Liver (tissue), 9 donors: ENCODE results near the gene PAIP2B. TPM values are rescaled to one million over a fixed set of nuclear protein-coding genes. Genes with fewer than 3 reads are reported as not detected.

Experiments
- DNase-seq: peaks from one replicate; pipeline ENCODE4 v3.0.0-alpha.2; 2017; ENCODE audit warnings: low spot score
- H3K27ac ChIP-seq, 2 donors: one replicate each; pipeline ENCODE4 v1.7.0; 2013; ENCODE audit warnings: inconsistent platforms in 2 of 2, low read length in 2 of 2, control low read depth in 1 of 2, low read depth in 1 of 2, mild to moderate bottlenecking in 1 of 2
- H3K27me3 ChIP-seq, 4 donors: one replicate each; pipeline versions ENCODE4 v1.6.1 to v1.7.0; 2013; ENCODE audit warnings: low read length in 3 of 4, inconsistent platforms in 1 of 4, mild to moderate bottlenecking in 1 of 4, moderate library complexity in 1 of 4; ENCODE audit not compliant: control insufficient read depth in 4 of 4, insufficient read depth in 4 of 4
- H3K36me3 ChIP-seq, 4 donors: one replicate each; pipeline versions ENCODE4 v1.6.1 to v1.7.0; 2013; ENCODE audit warnings: low read length in 3 of 4, mild to moderate bottlenecking in 3 of 4, low read depth in 1 of 4, moderate library complexity in 1 of 4; ENCODE audit not compliant: control insufficient read depth in 4 of 4, insufficient read depth in 3 of 4
- H3K4me1 ChIP-seq, 4 donors: one replicate each; pipeline versions ENCODE4 v1.6.1 to v1.7.0; 2013; ENCODE audit warnings: low read length in 3 of 4, mild to moderate bottlenecking in 3 of 4, moderate library complexity in 1 of 4; ENCODE audit not compliant: control insufficient read depth in 4 of 4, insufficient read depth in 4 of 4
- H3K4me3 ChIP-seq, 3 donors: one replicate each; pipeline versions ENCODE4 v1.6.1 to v1.7.0; 2013; ENCODE audit warnings: low read length in 3 of 3, control low read depth in 1 of 3, low read depth in 1 of 3, mild to moderate bottlenecking in 1 of 3
- H3K9ac ChIP-seq, 2 donors: one replicate each; pipeline ENCODE4 v1.7.0; 2013; ENCODE audit warnings: low read length in 2 of 2, mild to moderate bottlenecking in 2 of 2, moderate library complexity in 2 of 2, control low read depth in 1 of 2, low read depth in 1 of 2
- H3K9me3 ChIP-seq, 4 donors: one replicate each; pipeline versions ENCODE4 v1.6.1 to v1.7.0; 2013; ENCODE audit warnings: low read length in 3 of 4; ENCODE audit not compliant: control insufficient read depth in 4 of 4
- HNF4A ChIP-seq, 2 donors: conservative IDR thresholded peaks; 2 replicates each; pipeline ENCODE4 v1.6.1; 2016; ENCODE audit warnings: antibody characterized with exemption in 2 of 2, mild to moderate bottlenecking in 2 of 2
- HNF4G ChIP-seq: IDR thresholded peaks from 2 replicates; pipeline ENCODE4 v1.6.1; 2016; ENCODE audit warnings: antibody characterized with exemption
- RAD21 ChIP-seq, 2 donors: IDR thresholded peaks; 2 replicates each; pipeline ENCODE4 v1.6.1; 2016; ENCODE audit warnings: antibody characterized with exemption in 2 of 2, mild to moderate bottlenecking in 2 of 2
- RXRA ChIP-seq, 2 donors: IDR thresholded peaks; 2 replicates each; pipeline ENCODE4 v1.6.1; 2017 to 2018; ENCODE audit warnings: antibody characterized with exemption in 2 of 2, mild to moderate bottlenecking in 1 of 2
- WGBS: extraction: QIAGEN DNeasy Blood & Tissue Kit; methylation state at CpG from one replicate; pipeline ENCODE4 v1.1.7; 2013; 5-methylcytosine and 5-hydroxymethylcytosine counted together
- polyA plus RNA-seq, 2 donors: library from polyadenylated mRNA; stranded (reverse) in 1 of 2; unstranded in 1 of 2; fragments of 200-250 nt in 1 of 2; fragments of >200 nt in 1 of 2; fragmentation: Nextera tagmentation in 1 of 2; extraction: Ambion mirVana in 1 of 2; gene quantifications; one replicate each; pipeline versions ENCODE4 v1.2.1 to v1.2.3, GENCODE V29; 2013 to 2015
- total RNA-seq, 2 donors: library from RNA; depleted of rRNA; stranded (reverse); fragments of >200 nt; gene quantifications; one replicate each; pipeline ENCODE4 v1.2.3, GENCODE V29; 2014
- TF ChIP-seq, protein P1 (sequence below): IDR thresholded peaks from 2 replicates; pipeline ENCODE4 v1.6.1; 2016; ENCODE audit warnings: antibody characterized with exemption
- TF ChIP-seq, protein P2 (sequence below): IDR thresholded peaks from 2 replicates; pipeline ENCODE4 v1.6.1; 2016; ENCODE audit warnings: antibody characterized with exemption, mild to moderate bottlenecking
- TF ChIP-seq, protein P3 (sequence below): fragments of 150-350 bp; IDR thresholded peaks from 2 replicates; pipeline ENCODE4 v1.5.1; 2017; ENCODE audit warnings: improper control_type of control experiment, low read depth, low read length; ENCODE audit not compliant: missing input control
- donor health status: healthy.
- donor health status: healthy.
- donor health status: healthy.
- donor health status: healthy.
- donor health status: healthy.

PAIP2B gene
- total and polyA plus RNA-seq, 4 donors: 4.8 to 28.6 (median 10.6) TPM

DNA sequence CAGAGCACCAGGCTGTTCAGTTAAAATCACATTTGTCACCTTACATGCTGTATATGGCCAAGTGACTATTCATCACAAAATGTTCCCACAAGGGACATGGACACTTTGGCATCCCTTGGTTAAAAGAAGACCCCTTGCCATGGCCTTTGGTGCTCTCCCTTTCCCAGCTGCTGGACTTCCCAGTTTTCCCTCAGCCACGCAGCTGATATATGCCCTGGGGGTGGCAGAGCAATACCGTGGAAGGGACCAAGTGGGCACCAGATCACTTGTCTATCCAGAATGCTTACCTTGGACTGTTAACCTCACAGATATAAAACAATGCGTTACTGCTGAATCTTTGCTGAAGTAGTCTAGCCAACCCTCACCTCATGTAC is 35.3 kb downstream of the PAIP2B start:
- no peaks in the 10 kb centered on the region for H3K4me1 ChIP-seq
- WGBS: 86% methylated on average over 3 of the region's 3 CpGs
- no peak overlapping the region for H3K27ac ChIP-seq
- no peaks in the 10 kb centered on the region for H3K27me3 ChIP-seq
- TF ChIP-seq HNF4G (no peak), HNF4A (conservative IDR thresholded peaks at IDR 0.05) (no peak)
- TF ChIP-seq, protein P1, sequence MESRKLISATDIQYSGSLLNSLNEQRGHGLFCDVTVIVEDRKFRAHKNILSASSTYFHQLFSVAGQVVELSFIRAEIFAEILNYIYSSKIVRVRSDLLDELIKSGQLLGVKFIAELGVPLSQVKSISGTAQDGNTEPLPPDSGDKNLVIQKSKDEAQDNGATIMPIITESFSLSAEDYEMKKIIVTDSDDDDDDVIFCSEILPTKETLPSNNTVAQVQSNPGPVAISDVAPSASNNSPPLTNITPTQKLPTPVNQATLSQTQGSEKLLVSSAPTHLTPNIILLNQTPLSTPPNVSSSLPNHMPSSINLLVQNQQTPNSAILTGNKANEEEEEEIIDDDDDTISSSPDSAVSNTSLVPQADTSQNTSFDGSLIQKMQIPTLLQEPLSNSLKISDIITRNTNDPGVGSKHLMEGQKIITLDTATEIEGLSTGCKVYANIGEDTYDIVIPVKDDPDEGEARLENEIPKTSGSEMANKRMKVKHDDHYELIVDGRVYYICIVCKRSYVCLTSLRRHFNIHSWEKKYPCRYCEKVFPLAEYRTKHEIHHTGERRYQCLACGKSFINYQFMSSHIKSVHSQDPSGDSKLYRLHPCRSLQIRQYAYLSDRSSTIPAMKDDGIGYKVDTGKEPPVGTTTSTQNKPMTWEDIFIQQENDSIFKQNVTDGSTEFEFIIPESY: no peak
- TF ChIP-seq, protein P2, sequence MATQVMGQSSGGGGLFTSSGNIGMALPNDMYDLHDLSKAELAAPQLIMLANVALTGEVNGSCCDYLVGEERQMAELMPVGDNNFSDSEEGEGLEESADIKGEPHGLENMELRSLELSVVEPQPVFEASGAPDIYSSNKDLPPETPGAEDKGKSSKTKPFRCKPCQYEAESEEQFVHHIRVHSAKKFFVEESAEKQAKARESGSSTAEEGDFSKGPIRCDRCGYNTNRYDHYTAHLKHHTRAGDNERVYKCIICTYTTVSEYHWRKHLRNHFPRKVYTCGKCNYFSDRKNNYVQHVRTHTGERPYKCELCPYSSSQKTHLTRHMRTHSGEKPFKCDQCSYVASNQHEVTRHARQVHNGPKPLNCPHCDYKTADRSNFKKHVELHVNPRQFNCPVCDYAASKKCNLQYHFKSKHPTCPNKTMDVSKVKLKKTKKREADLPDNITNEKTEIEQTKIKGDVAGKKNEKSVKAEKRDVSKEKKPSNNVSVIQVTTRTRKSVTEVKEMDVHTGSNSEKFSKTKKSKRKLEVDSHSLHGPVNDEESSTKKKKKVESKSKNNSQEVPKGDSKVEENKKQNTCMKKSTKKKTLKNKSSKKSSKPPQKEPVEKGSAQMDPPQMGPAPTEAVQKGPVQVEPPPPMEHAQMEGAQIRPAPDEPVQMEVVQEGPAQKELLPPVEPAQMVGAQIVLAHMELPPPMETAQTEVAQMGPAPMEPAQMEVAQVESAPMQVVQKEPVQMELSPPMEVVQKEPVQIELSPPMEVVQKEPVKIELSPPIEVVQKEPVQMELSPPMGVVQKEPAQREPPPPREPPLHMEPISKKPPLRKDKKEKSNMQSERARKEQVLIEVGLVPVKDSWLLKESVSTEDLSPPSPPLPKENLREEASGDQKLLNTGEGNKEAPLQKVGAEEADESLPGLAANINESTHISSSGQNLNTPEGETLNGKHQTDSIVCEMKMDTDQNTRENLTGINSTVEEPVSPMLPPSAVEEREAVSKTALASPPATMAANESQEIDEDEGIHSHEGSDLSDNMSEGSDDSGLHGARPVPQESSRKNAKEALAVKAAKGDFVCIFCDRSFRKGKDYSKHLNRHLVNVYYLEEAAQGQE: no peak
- H3K9me3 ChIP-seq: no peaks in the 10 kb centered on the region
- H3K36me3 ChIP-seq: peaks cover 0 to 12% (median 6%) of the 10 kb centered on the region in 4 donors
- no peak overlapping the region for H3K4me3 ChIP-seq
- DNase-seq: no peak
- H3K9ac ChIP-seq: no peak overlapping the region

DNA sequence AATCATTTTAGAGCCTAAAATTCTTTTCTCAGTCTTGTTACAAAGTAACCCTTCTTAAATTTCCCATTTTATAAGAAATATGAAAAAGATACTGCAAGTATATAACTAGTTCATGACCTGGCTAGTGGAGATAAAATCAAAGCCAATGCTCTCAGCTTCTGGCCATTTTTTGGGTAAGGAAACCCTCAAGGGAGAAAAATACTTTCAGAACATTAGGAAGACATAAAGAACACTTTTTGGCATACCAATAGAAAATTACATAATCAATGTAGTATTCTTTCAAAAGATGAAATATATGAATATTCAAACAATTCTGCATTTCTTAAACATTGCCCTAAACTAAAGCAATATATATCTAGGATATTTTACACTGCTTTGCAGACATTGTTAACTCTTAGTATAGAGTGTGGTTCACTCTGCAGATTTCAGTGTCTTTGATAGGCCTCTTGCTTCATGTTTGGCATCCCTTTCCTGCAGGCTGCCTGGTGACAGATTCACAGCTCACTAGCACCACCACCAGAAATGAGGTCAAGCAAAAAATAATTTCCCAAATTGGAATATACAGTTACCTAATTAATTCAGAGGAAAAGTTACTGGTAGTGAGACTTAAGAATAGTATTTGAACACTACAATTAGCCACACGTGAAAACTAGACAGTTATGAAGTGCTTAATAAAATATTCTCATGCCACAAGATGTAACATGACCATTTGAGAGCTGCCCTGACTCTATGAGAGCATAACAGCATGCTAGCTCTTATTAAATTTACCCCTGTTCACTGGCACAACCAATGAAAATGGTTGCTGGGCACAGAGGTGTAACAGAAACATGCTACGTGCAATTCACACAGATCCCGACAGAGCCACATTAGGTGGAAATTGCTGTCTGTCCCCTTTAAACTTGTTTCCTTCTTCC is 36.0 kb downstream of the PAIP2B start:
- DNase-seq: no peak
- peaks cover 0 to 12% (median 6%) of the 10 kb centered on the region in 4 donors for H3K36me3 ChIP-seq
- TF ChIP-seq, protein P3, sequence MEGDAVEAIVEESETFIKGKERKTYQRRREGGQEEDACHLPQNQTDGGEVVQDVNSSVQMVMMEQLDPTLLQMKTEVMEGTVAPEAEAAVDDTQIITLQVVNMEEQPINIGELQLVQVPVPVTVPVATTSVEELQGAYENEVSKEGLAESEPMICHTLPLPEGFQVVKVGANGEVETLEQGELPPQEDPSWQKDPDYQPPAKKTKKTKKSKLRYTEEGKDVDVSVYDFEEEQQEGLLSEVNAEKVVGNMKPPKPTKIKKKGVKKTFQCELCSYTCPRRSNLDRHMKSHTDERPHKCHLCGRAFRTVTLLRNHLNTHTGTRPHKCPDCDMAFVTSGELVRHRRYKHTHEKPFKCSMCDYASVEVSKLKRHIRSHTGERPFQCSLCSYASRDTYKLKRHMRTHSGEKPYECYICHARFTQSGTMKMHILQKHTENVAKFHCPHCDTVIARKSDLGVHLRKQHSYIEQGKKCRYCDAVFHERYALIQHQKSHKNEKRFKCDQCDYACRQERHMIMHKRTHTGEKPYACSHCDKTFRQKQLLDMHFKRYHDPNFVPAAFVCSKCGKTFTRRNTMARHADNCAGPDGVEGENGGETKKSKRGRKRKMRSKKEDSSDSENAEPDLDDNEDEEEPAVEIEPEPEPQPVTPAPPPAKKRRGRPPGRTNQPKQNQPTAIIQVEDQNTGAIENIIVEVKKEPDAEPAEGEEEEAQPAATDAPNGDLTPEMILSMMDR: peak; percentile 44
- TF ChIP-seq, protein P2: no peak
- TF ChIP-seq RAD21 (IDR thresholded peaks at IDR 0.05) (peak; percentile 78 to 79), RXRA (IDR thresholded peaks at IDR 0.05) (no peak)
- H3K27ac ChIP-seq: no peak overlapping the region
- WGBS: 81% methylated on average over 3 of the region's 3 CpGs
- H3K4me3 ChIP-seq: no peak overlapping the region
- no peaks in the 10 kb centered on the region for H3K4me1 ChIP-seq
- H3K9me3 ChIP-seq: no peaks in the 10 kb centered on the region
- H3K27me3 ChIP-seq: no peaks in the 10 kb centered on the region
- no peak overlapping the region for H3K9ac ChIP-seq
